ENCODE results near the gene SHISA9.

- TF ChIP-seq, protein P1, sequence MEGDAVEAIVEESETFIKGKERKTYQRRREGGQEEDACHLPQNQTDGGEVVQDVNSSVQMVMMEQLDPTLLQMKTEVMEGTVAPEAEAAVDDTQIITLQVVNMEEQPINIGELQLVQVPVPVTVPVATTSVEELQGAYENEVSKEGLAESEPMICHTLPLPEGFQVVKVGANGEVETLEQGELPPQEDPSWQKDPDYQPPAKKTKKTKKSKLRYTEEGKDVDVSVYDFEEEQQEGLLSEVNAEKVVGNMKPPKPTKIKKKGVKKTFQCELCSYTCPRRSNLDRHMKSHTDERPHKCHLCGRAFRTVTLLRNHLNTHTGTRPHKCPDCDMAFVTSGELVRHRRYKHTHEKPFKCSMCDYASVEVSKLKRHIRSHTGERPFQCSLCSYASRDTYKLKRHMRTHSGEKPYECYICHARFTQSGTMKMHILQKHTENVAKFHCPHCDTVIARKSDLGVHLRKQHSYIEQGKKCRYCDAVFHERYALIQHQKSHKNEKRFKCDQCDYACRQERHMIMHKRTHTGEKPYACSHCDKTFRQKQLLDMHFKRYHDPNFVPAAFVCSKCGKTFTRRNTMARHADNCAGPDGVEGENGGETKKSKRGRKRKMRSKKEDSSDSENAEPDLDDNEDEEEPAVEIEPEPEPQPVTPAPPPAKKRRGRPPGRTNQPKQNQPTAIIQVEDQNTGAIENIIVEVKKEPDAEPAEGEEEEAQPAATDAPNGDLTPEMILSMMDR (IDR thresholded peaks at IDR 0.05) = no peak
- no peak for TF ChIP-seq RAD21 (conservative IDR thresholded peaks at IDR 0.05 in 1 of 2, IDR thresholded peaks at IDR 0.05 in 1 of 2)
- no peak for TF ChIP-seq POLR2A (IDR thresholded peaks at IDR 0.05; ENCODE audit: low read length)
- no peak for TF ChIP-seq CHD2 (IDR thresholded peaks at IDR 0.05; ENCODE audit: low read length, partially characterized antibody)
- no peak for TF ChIP-seq SMC3 (IDR thresholded peaks at IDR 0.05)
- TF ChIP-seq MAZ (IDR thresholded peaks at IDR 0.05; ENCODE audit: borderline replicate concordance, low read depth, low read length) = no peak
- no peak for TF ChIP-seq EP300 (IDR thresholded peaks at IDR 0.05)
- TF ChIP-seq, protein P2, sequence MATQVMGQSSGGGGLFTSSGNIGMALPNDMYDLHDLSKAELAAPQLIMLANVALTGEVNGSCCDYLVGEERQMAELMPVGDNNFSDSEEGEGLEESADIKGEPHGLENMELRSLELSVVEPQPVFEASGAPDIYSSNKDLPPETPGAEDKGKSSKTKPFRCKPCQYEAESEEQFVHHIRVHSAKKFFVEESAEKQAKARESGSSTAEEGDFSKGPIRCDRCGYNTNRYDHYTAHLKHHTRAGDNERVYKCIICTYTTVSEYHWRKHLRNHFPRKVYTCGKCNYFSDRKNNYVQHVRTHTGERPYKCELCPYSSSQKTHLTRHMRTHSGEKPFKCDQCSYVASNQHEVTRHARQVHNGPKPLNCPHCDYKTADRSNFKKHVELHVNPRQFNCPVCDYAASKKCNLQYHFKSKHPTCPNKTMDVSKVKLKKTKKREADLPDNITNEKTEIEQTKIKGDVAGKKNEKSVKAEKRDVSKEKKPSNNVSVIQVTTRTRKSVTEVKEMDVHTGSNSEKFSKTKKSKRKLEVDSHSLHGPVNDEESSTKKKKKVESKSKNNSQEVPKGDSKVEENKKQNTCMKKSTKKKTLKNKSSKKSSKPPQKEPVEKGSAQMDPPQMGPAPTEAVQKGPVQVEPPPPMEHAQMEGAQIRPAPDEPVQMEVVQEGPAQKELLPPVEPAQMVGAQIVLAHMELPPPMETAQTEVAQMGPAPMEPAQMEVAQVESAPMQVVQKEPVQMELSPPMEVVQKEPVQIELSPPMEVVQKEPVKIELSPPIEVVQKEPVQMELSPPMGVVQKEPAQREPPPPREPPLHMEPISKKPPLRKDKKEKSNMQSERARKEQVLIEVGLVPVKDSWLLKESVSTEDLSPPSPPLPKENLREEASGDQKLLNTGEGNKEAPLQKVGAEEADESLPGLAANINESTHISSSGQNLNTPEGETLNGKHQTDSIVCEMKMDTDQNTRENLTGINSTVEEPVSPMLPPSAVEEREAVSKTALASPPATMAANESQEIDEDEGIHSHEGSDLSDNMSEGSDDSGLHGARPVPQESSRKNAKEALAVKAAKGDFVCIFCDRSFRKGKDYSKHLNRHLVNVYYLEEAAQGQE (IDR thresholded peaks at IDR 0.05) = no peak
- TF ChIP-seq, protein P3, sequence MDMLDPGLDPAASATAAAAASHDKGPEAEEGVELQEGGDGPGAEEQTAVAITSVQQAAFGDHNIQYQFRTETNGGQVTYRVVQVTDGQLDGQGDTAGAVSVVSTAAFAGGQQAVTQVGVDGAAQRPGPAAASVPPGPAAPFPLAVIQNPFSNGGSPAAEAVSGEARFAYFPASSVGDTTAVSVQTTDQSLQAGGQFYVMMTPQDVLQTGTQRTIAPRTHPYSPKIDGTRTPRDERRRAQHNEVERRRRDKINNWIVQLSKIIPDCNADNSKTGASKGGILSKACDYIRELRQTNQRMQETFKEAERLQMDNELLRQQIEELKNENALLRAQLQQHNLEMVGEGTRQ (IDR thresholded peaks at IDR 0.05) = no peak
- TF ChIP-seq SREBF2 (IDR thresholded peaks at IDR 0.05) = no peak
- no peak for TF ChIP-seq NFE2L2 (conservative IDR thresholded peaks at IDR 0.05; ENCODE audit: low read length)
Observed at GRCh38 chr16:13178318-13178717, 276.9 kb downstream of the SHISA9 start.

Data from A549 (cell line).